Astrocyte (in vitro differentiated cells and primary cell): ENCODE results near the gene EAF1. TPM values are rescaled to one million over a fixed set of nuclear protein-coding genes. Genes with fewer than 3 reads are reported as not detected.

Experiments
- DNase-seq: peaks from one replicate; pipeline ENCODE4 v3.0.0-alpha.2; 2010; ENCODE audit warnings: low read depth
- FAIRE-seq: peaks from 2 replicates; lab custom pipeline; 2011; peaks lifted over from hg19 to GRCh38; lab: Jason Lieb, UNC
- H2AFZ ChIP-seq: 2 replicates; pipeline ENCODE4 v1.6.0; 2012; ENCODE audit warnings: low read depth, low read length, inconsistent platforms
- H3K27ac ChIP-seq: 2 replicates; pipeline ENCODE4 v1.5.1; 2011; ENCODE audit warnings: low read depth, low read length, inconsistent platforms
- H3K27me3 ChIP-seq: 2 replicates; pipeline ENCODE4 v1.6.0; 2011; ENCODE audit warnings: low read length, inconsistent platforms; ENCODE audit not compliant: insufficient read depth
- H3K36me3 ChIP-seq: 2 replicates; pipeline ENCODE4 v1.5.1; 2011; ENCODE audit warnings: low read length, inconsistent platforms; ENCODE audit not compliant: insufficient read depth
- H3K4me1 ChIP-seq: 2 replicates; pipeline ENCODE4 v1.5.1; 2011; ENCODE audit warnings: low read length, inconsistent platforms; ENCODE audit not compliant: insufficient read depth
- H3K4me2 ChIP-seq: 2 replicates; pipeline ENCODE4 v1.6.0; 2012; ENCODE audit warnings: low read length, inconsistent platforms
- H3K4me3 ChIP-seq: 2 replicates; pipeline ENCODE4 v1.5.1; 2011; ENCODE audit warnings: low read depth, mild to moderate bottlenecking, low read length, inconsistent platforms; ENCODE audit not compliant: insufficient read depth
- H3K79me2 ChIP-seq: 2 replicates; pipeline ENCODE4 v1.6.0; 2012; ENCODE audit warnings: mild to moderate bottlenecking, low read length, inconsistent platforms; ENCODE audit not compliant: insufficient read depth
- H3K9ac ChIP-seq: 2 replicates; pipeline ENCODE4 v1.6.0; 2012; ENCODE audit warnings: mild to moderate bottlenecking, low read length, inconsistent platforms
- H3K9me3 ChIP-seq: 2 replicates; pipeline ENCODE4 v1.5.1; 2012; ENCODE audit warnings: low read depth, mild to moderate bottlenecking, low read length, inconsistent platforms; ENCODE audit not compliant: insufficient read depth
- H4K20me1 ChIP-seq: 2 replicates; pipeline ENCODE4 v1.6.0; 2012; ENCODE audit warnings: low read length, inconsistent platforms; ENCODE audit not compliant: insufficient read depth
- H3K27ac Mint-ChIP-seq: one replicate; pipeline ENCODE4 v1.8.0; 2021; ENCODE audit warnings: mild to moderate bottlenecking, mixed read lengths; ENCODE audit not compliant: unreplicated experiment
- H3K27me3 Mint-ChIP-seq: one replicate; pipeline ENCODE4 v1.8.0; 2021; ENCODE audit warnings: low read depth, mixed read lengths; ENCODE audit not compliant: unreplicated experiment
- H3K36me3 Mint-ChIP-seq: one replicate; pipeline ENCODE4 v1.8.0; 2021; ENCODE audit warnings: low read depth, mixed read lengths; ENCODE audit not compliant: unreplicated experiment
- H3K4me1 Mint-ChIP-seq: one replicate; pipeline ENCODE4 v1.8.0; 2021; ENCODE audit warnings: low read depth, mixed read lengths; ENCODE audit not compliant: unreplicated experiment
- H3K4me3 Mint-ChIP-seq: one replicate; pipeline ENCODE4 v1.8.0; 2021; ENCODE audit warnings: mild to moderate bottlenecking, moderate library complexity, mixed read lengths; ENCODE audit not compliant: unreplicated experiment
- H3K9me3 Mint-ChIP-seq: one replicate; pipeline ENCODE4 v1.8.0; 2021; ENCODE audit warnings: mild to moderate bottlenecking, mixed read lengths; ENCODE audit not compliant: unreplicated experiment
- CTCF ChIP-seq: IDR thresholded peaks from 2 replicates; pipeline ENCODE4 v1.5.1; 2011; ENCODE audit warnings: low read depth, mild to moderate bottlenecking, inconsistent platforms, low read length, moderate library complexity; ENCODE audit not compliant: insufficient read depth
- EZH2 ChIP-seq: IDR thresholded peaks from 2 replicates; pipeline ENCODE4 v1.6.1; 2012; ENCODE audit warnings: mild to moderate bottlenecking, low read length, inconsistent platforms; ENCODE audit not compliant: insufficient read depth
- total RNA-seq: library from RNA; stranded (reverse); gene quantifications from 2 replicates; pipeline ENCODE4 v1.2.1, GENCODE V29; 2021

The EAF1 gene
- total RNA-seq, 1 donor from 2014 or later: 28.8 TPM

GRCh38 chr3:15458212-15458780 is 30.9 kb downstream of the EAF1 start:
- Histone ChIP-seq H3K36me3 (no peaks in the 10 kb centered on the region), H3K27me3 (no peaks in the 10 kb centered on the region), H2AFZ (no peak overlapping the region), H3K27ac (no peak overlapping the region), H3K4me2 (no peak overlapping the region), H4K20me1 (no peaks in the 10 kb centered on the region), H3K79me2 (no peaks in the 10 kb centered on the region), H3K4me1 (no peaks in the 10 kb centered on the region), H3K4me3 (no peak overlapping the region), H3K9ac (no peak overlapping the region), H3K9me3 (no peaks in the 10 kb centered on the region)
- no peak overlapping the region for H3K4me3 Mint-ChIP-seq
- H3K4me1 Mint-ChIP-seq: peaks cover 4% of the 10 kb centered on the region
- H3K27me3 Mint-ChIP-seq: peaks cover 2% of the 10 kb centered on the region
- no peak for DNase-seq
- FAIRE-seq: no peak
- H3K9me3 Mint-ChIP-seq: peaks cover 2% of the 10 kb centered on the region
- no peak for TF ChIP-seq CTCF
- TF ChIP-seq EZH2: no peak
- H3K27ac Mint-ChIP-seq: no peak overlapping the region
- H3K36me3 Mint-ChIP-seq: no peaks in the 10 kb centered on the region

- Histone ChIP-seq H4K20me1 (no peaks in the 10 kb centered on the region), H3K79me2 (no peaks in the 10 kb centered on the region), H3K4me2 (no peak overlapping the region), H2AFZ (no peak overlapping the region), H3K4me3 (no peak overlapping the region), H3K27me3 (no peaks in the 10 kb centered on the region), H3K27ac (no peak overlapping the region), H3K9me3 (no peaks in the 10 kb centered on the region), H3K9ac (no peak overlapping the region), H3K36me3 (no peaks in the 10 kb centered on the region), H3K4me1 (no peaks in the 10 kb centered on the region)
- H3K27ac Mint-ChIP-seq: no peak overlapping the region
- peaks cover 2% of the 10 kb centered on the region for H3K27me3 Mint-ChIP-seq
- no peak overlapping the region for H3K4me3 Mint-ChIP-seq
- DNase-seq: no peak
- no peak for FAIRE-seq
- peaks cover 3% of the 10 kb centered on the region for H3K9me3 Mint-ChIP-seq
- no peak for TF ChIP-seq CTCF
- no peak for TF ChIP-seq EZH2
- peaks cover 2% of the 10 kb centered on the region for H3K36me3 Mint-ChIP-seq
- peaks cover 4% of the 10 kb centered on the region for H3K4me1 Mint-ChIP-seq
These were observed 33.6 kb downstream of the EAF1 start for GRCh38 chr3:15460891-15461531.

- H3K27me3 ChIP-seq: no peaks in the 10 kb centered on the region
- Mint-ChIP-seq H3K4me1 (peaks cover 2% of the 10 kb centered on the region), H3K27me3 (peaks cover 5% of the 10 kb centered on the region), H3K36me3 (peaks cover 5% of the 10 kb centered on the region), H3K4me3 (peak overlapping the region; percentile 64), H3K27ac (no peak overlapping the region), H3K9me3 (peaks cover 3% of the 10 kb centered on the region)
- TF ChIP-seq EZH2 (no peak), CTCF (no peak)
- no peak for FAIRE-seq
- no peaks in the 10 kb centered on the region for H3K4me1 ChIP-seq
- H3K4me2 ChIP-seq: no peak overlapping the region
- no peak overlapping the region for H3K4me3 ChIP-seq
- no peaks in the 10 kb centered on the region for H4K20me1 ChIP-seq
- no peaks in the 10 kb centered on the region for H3K36me3 ChIP-seq
- no peak overlapping the region for H3K9ac ChIP-seq
- H2AFZ ChIP-seq: no peak overlapping the region
- no peak overlapping the region for H3K27ac ChIP-seq
- H3K9me3 ChIP-seq: no peaks in the 10 kb centered on the region
- no peak for DNase-seq
- H3K79me2 ChIP-seq: no peaks in the 10 kb centered on the region
These were observed 35.1 kb downstream of the EAF1 start for GRCh38 chr3:15462451-15462850.
